SJCRH30 (cell line): ENCODE data around the gene DMD. TPM values are rescaled to one million over a fixed set of nuclear protein-coding genes. Genes with fewer than 3 reads are reported as not detected.

ENCODE experiments used
- DNase-seq, 2 experiments: peaks; one replicate each; pipeline ENCODE4 v3.0.0-alpha.2; 2015 to 2020
- H3K27ac ChIP-seq: fragments of 250-450 bp; sonication (Bioruptor Pico); 2 replicates; pipeline ENCODE4 v1.5.1; 2020; ENCODE audit warnings: mild to moderate bottlenecking, moderate library complexity
- H3K27me3 ChIP-seq: fragments of 250-450 bp; sonication (Bioruptor Pico); 2 replicates; pipeline ENCODE4 v1.5.1; 2020; ENCODE audit warnings: mild to moderate bottlenecking, moderate library complexity
- H3K36me3 ChIP-seq: fragments of 250-450 bp; sonication (Bioruptor Pico); 2 replicates; pipeline ENCODE4 v1.5.1; 2020; ENCODE audit warnings: mild to moderate bottlenecking, moderate library complexity
- H3K4me1 ChIP-seq: fragments of 250-450 bp; sonication (Bioruptor Pico); 2 replicates; pipeline ENCODE4 v1.5.1; 2020; ENCODE audit warnings: mild to moderate bottlenecking, moderate library complexity
- H3K4me3 ChIP-seq: fragments of 250-450 bp; sonication (Bioruptor Pico); 2 replicates; pipeline ENCODE4 v1.5.1; 2020; ENCODE audit warnings: mild to moderate bottlenecking, moderate library complexity
- H3K9me3 ChIP-seq: fragments of 250-450 bp; sonication (Bioruptor Pico); replicated peaks from 2 replicates; pipeline ENCODE4 v1.5.1; 2020; ENCODE audit warnings: mild to moderate bottlenecking, moderate library complexity
- total RNA-seq: library from RNA; depleted of rRNA; stranded (reverse); fragments of >200 nt; shearing (Covaris generic); gene quantifications from 2 replicates; pipeline ENCODE4 v1.2.3, GENCODE V29; 2014

The DMD gene
- total RNA-seq, 1 experiment from 2014 or later, result 94.8 TPM

GRCh38 chrX:33032700-33033099, 178.6 kb downstream of the DMD start:
- Histone ChIP-seq H3K36me3 (no peaks in the 10 kb centered on the region), H3K9me3 (no peaks in the 10 kb centered on the region), H3K27ac (no peak overlapping the region), H3K4me3 (no peak overlapping the region), H3K4me1 (no peaks in the 10 kb centered on the region), H3K27me3 (no peaks in the 10 kb centered on the region)
- no peak for DNase-seq

GRCh38 chrX:33014949-33015348, 196.4 kb downstream of the DMD start:
- no peaks in the 10 kb centered on the region for H3K4me1 ChIP-seq
- H3K9me3 ChIP-seq, result no peaks in the 10 kb centered on the region
- no peak overlapping the region for H3K4me3 ChIP-seq
- no peaks in the 10 kb centered on the region for H3K36me3 ChIP-seq
- H3K27ac ChIP-seq, result no peak overlapping the region
- no peak for DNase-seq
- H3K27me3 ChIP-seq, result no peaks in the 10 kb centered on the region

- no peak overlapping the region for H3K27ac ChIP-seq
- H3K27me3 ChIP-seq, result no peaks in the 10 kb centered on the region
- H3K36me3 ChIP-seq, result no peaks in the 10 kb centered on the region
- no peaks in the 10 kb centered on the region for H3K4me1 ChIP-seq
- no peak for DNase-seq
- no peaks in the 10 kb centered on the region for H3K9me3 ChIP-seq
- no peak overlapping the region for H3K4me3 ChIP-seq
Measured at GRCh38 chrX:33014086-33014485, 197.3 kb downstream of the DMD start.

GRCh38 chrX:33001107-33001506, 210.2 kb downstream of the DMD start:
- Histone ChIP-seq H3K27ac (no peak overlapping the region), H3K27me3 (no peaks in the 10 kb centered on the region), H3K4me3 (no peak overlapping the region), H3K4me1 (no peaks in the 10 kb centered on the region), H3K36me3 (no peaks in the 10 kb centered on the region), H3K9me3 (no peaks in the 10 kb centered on the region)
- no peak for DNase-seq

- Histone ChIP-seq H3K4me1 (no peaks in the 10 kb centered on the region), H3K4me3 (no peak overlapping the region), H3K27ac (no peak overlapping the region), H3K27me3 (no peaks in the 10 kb centered on the region), H3K36me3 (no peaks in the 10 kb centered on the region), H3K9me3 (no peaks in the 10 kb centered on the region)
- no peak for DNase-seq
Measured at GRCh38 chrX:32998776-32999175, 212.6 kb downstream of the DMD start.

- no peaks in the 10 kb centered on the region for H3K27me3 ChIP-seq
- no peak for DNase-seq
- no peaks in the 10 kb centered on the region for H3K4me1 ChIP-seq
- no peaks in the 10 kb centered on the region for H3K9me3 ChIP-seq
- no peaks in the 10 kb centered on the region for H3K36me3 ChIP-seq
- H3K27ac ChIP-seq, result no peak overlapping the region
- no peak overlapping the region for H3K4me3 ChIP-seq
Measured at GRCh38 chrX:32995427-32995826, 215.9 kb downstream of the DMD start.

GRCh38 chrX:32987142-32987541, 224.2 kb downstream of the DMD start:
- Histone ChIP-seq H3K36me3 (no peaks in the 10 kb centered on the region), H3K27ac (no peak overlapping the region), H3K4me3 (no peak overlapping the region), H3K4me1 (no peaks in the 10 kb centered on the region), H3K9me3 (no peaks in the 10 kb centered on the region), H3K27me3 (no peaks in the 10 kb centered on the region)
- DNase-seq, result peak in 1 of 2 experiments; percentile 0

GRCh38 chrX:32985544-32985943, 225.8 kb downstream of the DMD start:
- no peaks in the 10 kb centered on the region for H3K36me3 ChIP-seq
- H3K4me1 ChIP-seq, result no peaks in the 10 kb centered on the region
- no peaks in the 10 kb centered on the region for H3K27me3 ChIP-seq
- no peaks in the 10 kb centered on the region for H3K9me3 ChIP-seq
- H3K4me3 ChIP-seq, result no peak overlapping the region
- H3K27ac ChIP-seq, result peak overlapping the region; percentile 20; the same call in 1 of the 2 replicates
- DNase-seq, result peak; percentile 50 to 58

GRCh38 chrX:32966821-32967355, 244.5 kb downstream of the DMD start:
- Histone ChIP-seq H3K36me3 (no peaks in the 10 kb centered on the region), H3K9me3 (no peaks in the 10 kb centered on the region), H3K27ac (no peak overlapping the region), H3K4me3 (no peak overlapping the region), H3K4me1 (no peaks in the 10 kb centered on the region), H3K27me3 (no peaks in the 10 kb centered on the region)
- DNase-seq, result no peak

- Histone ChIP-seq H3K27ac (no peak overlapping the region), H3K4me3 (no peak overlapping the region), H3K27me3 (no peaks in the 10 kb centered on the region), H3K4me1 (no peaks in the 10 kb centered on the region), H3K9me3 (no peaks in the 10 kb centered on the region), H3K36me3 (no peaks in the 10 kb centered on the region)
- no peak for DNase-seq
Measured at GRCh38 chrX:32954125-32954524, 257.2 kb downstream of the DMD start.

- Histone ChIP-seq H3K4me3 (no peak overlapping the region), H3K27me3 (no peaks in the 10 kb centered on the region), H3K36me3 (no peaks in the 10 kb centered on the region), H3K9me3 (no peaks in the 10 kb centered on the region), H3K27ac (no peak overlapping the region), H3K4me1 (no peaks in the 10 kb centered on the region)
- DNase-seq, result no peak
Measured at GRCh38 chrX:32948130-32948529, 263.2 kb downstream of the DMD start.

- no peak overlapping the region for H3K27ac ChIP-seq
- DNase-seq, result no peak
- no peak overlapping the region for H3K4me3 ChIP-seq
- no peaks in the 10 kb centered on the region for H3K4me1 ChIP-seq
- H3K9me3 ChIP-seq, result no peaks in the 10 kb centered on the region
- no peaks in the 10 kb centered on the region for H3K27me3 ChIP-seq
- no peaks in the 10 kb centered on the region for H3K36me3 ChIP-seq
Measured at GRCh38 chrX:32937043-32937442, 274.3 kb downstream of the DMD start.

GRCh38 chrX:32933548-32933947, 277.8 kb downstream of the DMD start:
- H3K36me3 ChIP-seq, result no peaks in the 10 kb centered on the region
- no peak overlapping the region for H3K4me3 ChIP-seq
- H3K27me3 ChIP-seq, result no peaks in the 10 kb centered on the region
- H3K27ac ChIP-seq, result no peak overlapping the region
- no peak for DNase-seq
- no peaks in the 10 kb centered on the region for H3K9me3 ChIP-seq
- H3K4me1 ChIP-seq, result no peaks in the 10 kb centered on the region

GRCh38 chrX:32929040-32929439, 282.3 kb downstream of the DMD start:
- Histone ChIP-seq H3K4me3 (no peak overlapping the region), H3K27ac (no peak overlapping the region), H3K27me3 (no peaks in the 10 kb centered on the region), H3K4me1 (no peaks in the 10 kb centered on the region), H3K36me3 (no peaks in the 10 kb centered on the region), H3K9me3 (no peaks in the 10 kb centered on the region)
- no peak for DNase-seq

- Histone ChIP-seq H3K27me3 (no peaks in the 10 kb centered on the region), H3K9me3 (no peaks in the 10 kb centered on the region), H3K36me3 (no peaks in the 10 kb centered on the region), H3K4me1 (no peaks in the 10 kb centered on the region), H3K27ac (peak overlapping the region; percentile 18; the same call in 1 of the 2 replicates), H3K4me3 (no peak overlapping the region)
- DNase-seq, result peak; percentile 1 to 12
Measured at GRCh38 chrX:32896088-32896487, 315.3 kb downstream of the DMD start.

- Histone ChIP-seq H3K36me3 (no peaks in the 10 kb centered on the region), H3K4me1 (no peaks in the 10 kb centered on the region), H3K27ac (no peak overlapping the region), H3K4me3 (no peak overlapping the region), H3K9me3 (no peaks in the 10 kb centered on the region), H3K27me3 (no peaks in the 10 kb centered on the region)
- DNase-seq, result peak in 1 of 2 experiments; percentile 4
Measured at GRCh38 chrX:32894679-32895078, 316.7 kb downstream of the DMD start.
